IMR-90 (cell line): Measurements from ENCODE around the gene IQCK. TPM values are rescaled to one million over a fixed set of nuclear protein-coding genes. Genes with fewer than 3 reads are reported as not detected.

Experiments used
- ATAC-seq: fragments of 200-7000 bp; cut with Tn5 transposase; 2 replicates; pipeline ENCODE4 v1.9.1; 2020; ENCODE audit warnings: low read depth, mild to moderate bottlenecking, moderate library complexity
- BruUV-seq: library from RNA; stranded (reverse); fragments of 400-500 nt; replicated peaks from 2 replicates; lab custom pipeline; 2021; lab: Mats Ljungman, UMichigan
- CTCF ChIA-PET: fragments of 300-600 bp; formaldehyde crosslinking; extraction: SDS; loops from one replicate; lab custom pipeline; 2021; ENCODE audit warnings: antibody characterized with exemption; lab: Yijun Ruan, JAX
- POLR2A ChIA-PET: fragments of 300-600 bp; sonication (Branson Sonifier 250); formaldehyde crosslinking; loops from one replicate; lab custom pipeline; 2022; ENCODE audit warnings: antibody characterized with exemption; ENCODE audit not compliant: unreplicated experiment; lab: Charles Lee
- DNase-seq: peaks from one replicate; pipeline ENCODE4 v3.0.0; 2013
- H2AFZ ChIP-seq: replicated peaks from 2 replicates; pipeline ENCODE3; 2013; ENCODE audit warnings: low read length, mild to moderate bottlenecking; ENCODE audit not compliant: poor library complexity
- H2AK5ac ChIP-seq: 2 replicates; pipeline ENCODE4 v1.6.1; 2013; ENCODE audit warnings: low read depth, low read length, inconsistent platforms
- H2AK9ac ChIP-seq: replicated peaks from 2 replicates; pipeline ENCODE3; 2013; ENCODE audit warnings: mild to moderate bottlenecking, low read depth, low read length, moderate library complexity; ENCODE audit not compliant: poor library complexity
- H2BK120ac ChIP-seq: 2 replicates; pipeline ENCODE4 v1.6.1; 2013; ENCODE audit warnings: low read depth, low read length, inconsistent platforms
- H2BK15ac ChIP-seq: 3 replicates; pipeline ENCODE4 v1.6.1; 2013; ENCODE audit warnings: low read depth, low read length, inconsistent platforms
- H2BK20ac ChIP-seq: 2 replicates; pipeline ENCODE4 v1.6.1; 2013; ENCODE audit warnings: low read depth, mild to moderate bottlenecking, inconsistent platforms, low read length, moderate library complexity
- H2BK5ac ChIP-seq: 2 replicates; pipeline ENCODE4 v1.6.1; 2013; ENCODE audit warnings: mild to moderate bottlenecking, low read depth, low read length, inconsistent platforms; ENCODE audit not compliant: poor library complexity, severe bottlenecking
- H3K14ac ChIP-seq: replicated peaks from 2 replicates; pipeline ENCODE4 v1.6.1; 2013; ENCODE audit warnings: low read depth, low read length, inconsistent platforms
- H3K18ac ChIP-seq: 2 replicates; pipeline ENCODE4 v1.6.1; 2013; ENCODE audit warnings: low read depth, low read length, control low read depth
- H3K23ac ChIP-seq: 2 replicates; pipeline ENCODE4 v1.6.1; 2013; ENCODE audit warnings: low read depth, low read length, inconsistent platforms
- H3K27ac ChIP-seq: 2 replicates; pipeline ENCODE4 v1.5.1; 2013; ENCODE audit warnings: mild to moderate bottlenecking, control low read depth, low read length; ENCODE audit not compliant: insufficient read depth
- H3K27me3 ChIP-seq: 2 replicates; pipeline ENCODE4 v1.6.1; 2013; ENCODE audit warnings: low read length; ENCODE audit not compliant: control insufficient read depth, insufficient read depth
- H3K36me3 ChIP-seq: 2 replicates; pipeline ENCODE4 v1.6.1; 2013; ENCODE audit warnings: low read length, mixed read lengths; ENCODE audit not compliant: control insufficient read depth, insufficient read depth
- H3K4ac ChIP-seq: 2 replicates; pipeline ENCODE4 v1.6.1; 2013; ENCODE audit warnings: low read depth, low read length, inconsistent platforms
- H3K4me1 ChIP-seq: 2 replicates; pipeline ENCODE4 v1.6.1; 2013; ENCODE audit warnings: low read length, mixed read lengths; ENCODE audit not compliant: control insufficient read depth, insufficient read depth
- H3K4me2 ChIP-seq: 2 replicates; pipeline ENCODE4 v1.6.1; 2013; ENCODE audit warnings: low read depth, mild to moderate bottlenecking, control low read depth, low read length, moderate library complexity
- H3K4me3 ChIP-seq: 2 replicates; pipeline ENCODE4 v1.5.1; 2013; ENCODE audit warnings: low read depth, mild to moderate bottlenecking, control low read depth, low read length, moderate library complexity; ENCODE audit not compliant: insufficient read depth
- H3K56ac ChIP-seq: 2 replicates; pipeline ENCODE4 v1.6.1; 2013; ENCODE audit warnings: low read length, inconsistent platforms; ENCODE audit not compliant: insufficient read depth; ENCODE audit errors: extremely low read depth
- H3K79me1 ChIP-seq, 2 experiments: 2 replicates each; pipeline ENCODE4 v1.6.1; 2013; ENCODE audit warnings: low read length in 2 of 2, inconsistent platforms in 1 of 2, low read depth in 1 of 2
- H3K9ac ChIP-seq: 2 replicates; pipeline ENCODE4 v1.6.1; 2013; ENCODE audit warnings: low read depth, low read length, control low read depth
- H3K9me1 ChIP-seq: 2 replicates; pipeline ENCODE4 v1.6.1; 2013; ENCODE audit warnings: low read length, inconsistent platforms; ENCODE audit not compliant: insufficient read depth
- H3K9me3 ChIP-seq: 2 replicates; pipeline ENCODE4 v1.6.1; 2013; ENCODE audit warnings: low read length; ENCODE audit not compliant: control insufficient read depth, insufficient read depth
- H4K20me1 ChIP-seq: 2 replicates; pipeline ENCODE4 v1.6.1; 2013; ENCODE audit warnings: low read length, inconsistent platforms; ENCODE audit not compliant: insufficient read depth
- H4K5ac ChIP-seq: 2 replicates; pipeline ENCODE4 v1.6.1; 2013; ENCODE audit warnings: mild to moderate bottlenecking, low read depth, low read length, control low read depth
- H4K8ac ChIP-seq, 2 experiments: 2 replicates each; pipeline ENCODE4 v1.6.1; 2013; ENCODE audit warnings: low read depth in 2 of 2, low read length in 2 of 2, control low read depth in 1 of 2, inconsistent platforms in 1 of 2
- H4K91ac ChIP-seq: 2 replicates; pipeline ENCODE4 v1.6.1; 2013; ENCODE audit warnings: low read depth, low read length, inconsistent platforms; ENCODE audit not compliant: insufficient read depth
- CHD1 ChIP-seq: IDR thresholded peaks from 2 replicates; pipeline ENCODE4 v1.6.1; 2012; ENCODE audit warnings: low read depth, low read length, improper control_type of control experiment
- CTCF ChIP-seq: conservative IDR thresholded peaks from 2 replicates; pipeline ENCODE4 v1.5.1; 2012; ENCODE audit warnings: mild to moderate bottlenecking, low read depth, low read length, improper control_type of control experiment
- POLR2A ChIP-seq: IDR thresholded peaks from 2 replicates; pipeline ENCODE4 v1.6.1; 2012; ENCODE audit warnings: mild to moderate bottlenecking, low read depth, low read length
- RAD21 ChIP-seq: IDR thresholded peaks from 2 replicates; pipeline ENCODE4 v1.6.1; 2012; ENCODE audit warnings: low read length, improper control_type of control experiment
- RFX5 ChIP-seq: IDR thresholded peaks from 2 replicates; pipeline ENCODE4 v1.8.0; 2012; ENCODE audit warnings: low read depth, mild to moderate bottlenecking, low read length, moderate library complexity
- SMC3 ChIP-seq: fragments of 150-350 bp; IDR thresholded peaks from 2 replicates; pipeline ENCODE4 v1.6.1; 2016; ENCODE audit warnings: low read depth, mild to moderate bottlenecking, antibody characterized with exemption, low read length, moderate library complexity
- WGBS, 2 experiments: methylation state at CpG; one replicate each; pipeline versions ENCODE4 v1.1.5 to v1.1.7; 2013; ENCODE audit warnings: missing lambda C conversion rate in 2 of 2; ENCODE audit not compliant: insufficient read length in 1 of 2; ENCODE audit errors: extremely low coverage in 2 of 2; 5-methylcytosine and 5-hydroxymethylcytosine counted together
- dilution Hi-C: fragments of 300-500 bp; cut with HindIII; formaldehyde crosslinking; loops from one replicate; pipeline ENCODE4 v1.14.3; 2018; ENCODE audit warnings: low sequenced_read_pairs; ENCODE audit not compliant: unreplicated experiment
- in situ Hi-C: fragments of 300-500 bp; cut with MboI; formaldehyde crosslinking; loops from 3 replicates; pipeline ENCODE4 v1.14.3; 2019; ENCODE audit warnings: low sequenced_read_pairs, inconsistent platforms, mixed read lengths
- intact Hi-C: fragments of 100-400 bp; cut with micrococcal nuclease; formaldehyde crosslinking; loops from 2 replicates; pipeline ENCODE4 v1.10.0; 2022
- microRNA-seq, 2 experiments: library from miRNA; stranded (forward) in 1 of 2; unstranded in 1 of 2; fragments of 10-50 nt in 1 of 2; fragments of <30 nt in 1 of 2; gene quantifications in 1 of 2; microRNA quantifications in 1 of 2; one replicate each; pipeline versions ENCODE3 to v1.1.0; 2013 to 2020; ENCODE audit not compliant: insufficient read depth in 1 of 2, insufficient read length in 1 of 2, unreplicated experiment in 1 of 2
- polyA plus RNA-seq, 3 experiments: library from polyadenylated mRNA; depleted of rRNA; stranded (reverse); fragments of >200 nt; gene quantifications; 2 replicates each; pipeline ENCODE4 v1.2.3, GENCODE V29; 2012; ENCODE audit warnings: low replicate concordance in 1 of 3
- small RNA-seq, 5 experiments: library from RNA; depleted of rRNA; stranded (forward); fragments of <200 nt; gene quantifications; one replicate each; pipeline ENCODE3, GENCODE V24; 2012
- total RNA-seq: library from RNA; depleted of rRNA; stranded (reverse); fragments of >200 nt; gene quantifications from 2 replicates; pipeline ENCODE4 v1.2.3, GENCODE V29; 2012; rRNA removed

The IQCK gene
- total and polyA plus RNA-seq, 2 of the 4 experiments (the other 2 are of a cell fraction) = 4.1 to 5.4 TPM

- H2BK5ac ChIP-seq = no peak overlapping the region
- no peak overlapping the region for H3K9ac ChIP-seq
- WGBS, 2 experiments = 9% methylated on average over 5 of the region's 24 CpGs; no CpG with 5 or more reads in 1 of the 2 experiments
- in situ Hi-C loops = loop anchor here (5.0 to 10.0 kb wide), 2 partner anchors 397 to 475 kb away; no protein-coding TSS in a partner anchor
- H2AFZ ChIP-seq = peak overlapping the region; percentile 64
- peak; percentile 95 for TF ChIP-seq CTCF
- no peak for TF ChIP-seq CHD1
- no peak for TF ChIP-seq POLR2A
- peak; percentile 93 for TF ChIP-seq RAD21
- no peak for TF ChIP-seq RFX5
- peak; percentile 92 for TF ChIP-seq SMC3
- H3K4me3 ChIP-seq = no peak overlapping the region
- H4K20me1 ChIP-seq = no peaks in the 10 kb centered on the region
- intact Hi-C loops = loop anchor here (1.0 kb wide), 2 partner anchors 393 to 478 kb away; no protein-coding TSS in a partner anchor
- no peak overlapping the region for H2BK120ac ChIP-seq
- POLR2A ChIA-PET = no interaction called here
- H3K79me1 ChIP-seq = no peaks in the 10 kb centered on the region
- H2BK20ac ChIP-seq = no peak overlapping the region
- H4K8ac ChIP-seq = no peak overlapping the region
- H3K27ac ChIP-seq = no peak overlapping the region
- no TSS peak for BruUV-seq
- no peak overlapping the region for H3K23ac ChIP-seq
- H3K4me2 ChIP-seq = peak overlapping the region; percentile 52; the same call in 1 of the 2 replicates
- no peaks in the 10 kb centered on the region for H3K4me1 ChIP-seq
- H3K9me1 ChIP-seq = no peaks in the 10 kb centered on the region
- H2BK15ac ChIP-seq = no peak overlapping the region
- peak; percentile 64 for DNase-seq
- H4K5ac ChIP-seq = no peak overlapping the region; the same call in 1 of the 2 replicates
- H3K56ac ChIP-seq = no peak overlapping the region
- H2AK9ac ChIP-seq = no peak overlapping the region
- no peaks in the 10 kb centered on the region for H3K36me3 ChIP-seq
- no peak overlapping the region for H3K18ac ChIP-seq
- dilution Hi-C loops = no loop called here
- peaks cover 2% of the 10 kb centered on the region; the same call in 1 of the 2 replicates for H3K27me3 ChIP-seq
- CTCF ChIA-PET = interaction anchor here (0.5 to 4.0 kb wide), 23 partner anchors 9 to 781 kb away, joined by 3 to 76 read pairs (median 3); no protein-coding TSS in a partner anchor
- H3K9me3 ChIP-seq = no peaks in the 10 kb centered on the region
- peak; percentile 100 for ATAC-seq
- H3K4ac ChIP-seq = no peak overlapping the region
- H3K14ac ChIP-seq = no peak overlapping the region
- H2AK5ac ChIP-seq = no peak overlapping the region
- H4K91ac ChIP-seq = no peak overlapping the region
These were observed 189.3 kb downstream of the IQCK start for GRCh38 chr16:19907161-19907992.

Small RNA genes within 50 kb of the gene (microRNA-seq; reads per million reads assigned to microRNA genes)
- gene LARP7P2 (ENCODE audit: insufficient read depth, insufficient read length) = not detected

Small RNA genes within 50 kb of the gene (small RNA-seq; reads per million reads assigned to genes)
- gene LARP7P2 = 0 reads per million in 5 experiments

Other genes with a start within 250 kb of the IQCK start
- gene GDE1, start 196.2 kb upstream of the IQCK start, total RNA-seq = 62.4 and 64.2 TPM in 2 replicates
- gene GDE1, start 196.2 kb upstream of the IQCK start, polyA plus RNA-seq (2012; rRNA removed) = 36.7 and 50.1 TPM in 2 replicates
- 7.7 and 11.9 TPM in 2 replicates for gene CCP110, start 194.3 kb upstream of the IQCK start, total RNA-seq
- 3.7 and 4.7 TPM in 2 replicates for gene CCP110, start 194.3 kb upstream of the IQCK start, polyA plus RNA-seq (2012; rRNA removed)
- gene VPS35L, start 162.6 kb upstream of the IQCK start, total RNA-seq = 20.3 and 28.0 TPM in 2 replicates
- 37.1 and 40.1 TPM in 2 replicates for gene VPS35L, start 162.6 kb upstream of the IQCK start, polyA plus RNA-seq (2012; rRNA removed)
- gene KNOP1, start within 50 bp of the IQCK start, total RNA-seq = 8.4 and 10.6 TPM in 2 replicates
- 6.9 and 7.0 TPM in 2 replicates for gene KNOP1, start within 50 bp of the IQCK start, polyA plus RNA-seq (2012; rRNA removed)
- gene GPRC5B, start 166.6 kb downstream of the IQCK start, total RNA-seq = 2.2 and 2.5 TPM in 2 replicates
- 6.8 and 8.5 TPM in 2 replicates for gene GPRC5B, start 166.6 kb downstream of the IQCK start, polyA plus RNA-seq (2012; rRNA removed)